Liver (tissue), 9 donors: ENCODE measurements around the gene CHAF1B. TPM values are rescaled to one million over a fixed set of nuclear protein-coding genes. Genes with fewer than 3 reads are reported as not detected.

Experiments
- DNase-seq: peaks from one replicate; pipeline ENCODE4 v3.0.0-alpha.2; 2017; ENCODE audit warnings: low spot score
- H3K27ac ChIP-seq, 2 donors: one replicate each; pipeline ENCODE4 v1.7.0; 2013; ENCODE audit warnings: inconsistent platforms in 2 of 2, low read length in 2 of 2, control low read depth in 1 of 2, low read depth in 1 of 2, mild to moderate bottlenecking in 1 of 2
- H3K27me3 ChIP-seq, 4 donors: one replicate each; pipeline versions ENCODE4 v1.6.1 to v1.7.0; 2013; ENCODE audit warnings: low read length in 3 of 4, inconsistent platforms in 1 of 4, mild to moderate bottlenecking in 1 of 4, moderate library complexity in 1 of 4; ENCODE audit not compliant: control insufficient read depth in 4 of 4, insufficient read depth in 4 of 4
- H3K36me3 ChIP-seq, 4 donors: one replicate each; pipeline versions ENCODE4 v1.6.1 to v1.7.0; 2013; ENCODE audit warnings: low read length in 3 of 4, mild to moderate bottlenecking in 3 of 4, low read depth in 1 of 4, moderate library complexity in 1 of 4; ENCODE audit not compliant: control insufficient read depth in 4 of 4, insufficient read depth in 3 of 4
- H3K4me1 ChIP-seq, 4 donors: one replicate each; pipeline versions ENCODE4 v1.6.1 to v1.7.0; 2013; ENCODE audit warnings: low read length in 3 of 4, mild to moderate bottlenecking in 3 of 4, moderate library complexity in 1 of 4; ENCODE audit not compliant: control insufficient read depth in 4 of 4, insufficient read depth in 4 of 4
- H3K4me3 ChIP-seq, 3 donors: one replicate each; pipeline versions ENCODE4 v1.6.1 to v1.7.0; 2013; ENCODE audit warnings: low read length in 3 of 3, control low read depth in 1 of 3, low read depth in 1 of 3, mild to moderate bottlenecking in 1 of 3
- H3K9ac ChIP-seq, 2 donors: one replicate each; pipeline ENCODE4 v1.7.0; 2013; ENCODE audit warnings: low read length in 2 of 2, mild to moderate bottlenecking in 2 of 2, moderate library complexity in 2 of 2, control low read depth in 1 of 2, low read depth in 1 of 2
- H3K9me3 ChIP-seq, 4 donors: one replicate each; pipeline versions ENCODE4 v1.6.1 to v1.7.0; 2013; ENCODE audit warnings: low read length in 3 of 4; ENCODE audit not compliant: control insufficient read depth in 4 of 4
- EGR1 ChIP-seq, 2 donors: IDR thresholded peaks; 2 replicates each; pipeline ENCODE4 v1.6.1; 2016 to 2018; ENCODE audit warnings: antibody characterized with exemption in 2 of 2, low read depth in 2 of 2
- FOXA1 ChIP-seq: IDR thresholded peaks from 2 replicates; pipeline ENCODE4 v1.6.1; 2016; ENCODE audit warnings: antibody characterized with exemption
- FOXA2 ChIP-seq: IDR thresholded peaks from 2 replicates; pipeline ENCODE4 v1.6.1; 2016; ENCODE audit warnings: antibody characterized with exemption
- GABPA ChIP-seq, 2 donors: IDR thresholded peaks in 1 of 2; conservative IDR thresholded peaks in 1 of 2; 2 replicates each; pipeline ENCODE4 v1.6.1; 2016; ENCODE audit warnings: antibody characterized with exemption in 2 of 2, mild to moderate bottlenecking in 1 of 2, moderate library complexity in 1 of 2
- HNF4A ChIP-seq, 2 donors: conservative IDR thresholded peaks; 2 replicates each; pipeline ENCODE4 v1.6.1; 2016; ENCODE audit warnings: antibody characterized with exemption in 2 of 2, mild to moderate bottlenecking in 2 of 2
- HNF4G ChIP-seq: IDR thresholded peaks from 2 replicates; pipeline ENCODE4 v1.6.1; 2016; ENCODE audit warnings: antibody characterized with exemption
- JUND ChIP-seq, 2 donors: IDR thresholded peaks; 2 replicates each; pipeline ENCODE4 v1.6.1; 2016; ENCODE audit warnings: antibody characterized with exemption in 2 of 2
- MAX ChIP-seq: IDR thresholded peaks from 2 replicates; pipeline ENCODE4 v1.6.1; 2016; ENCODE audit warnings: antibody characterized with exemption
- NR2F2 ChIP-seq: IDR thresholded peaks from 2 replicates; pipeline ENCODE4 v1.6.1; 2016; ENCODE audit warnings: antibody characterized with exemption
- RAD21 ChIP-seq, 2 donors: IDR thresholded peaks; 2 replicates each; pipeline ENCODE4 v1.6.1; 2016; ENCODE audit warnings: antibody characterized with exemption in 2 of 2, mild to moderate bottlenecking in 2 of 2
- REST ChIP-seq: IDR thresholded peaks from 2 replicates; pipeline ENCODE4 v1.6.1; 2016; ENCODE audit warnings: antibody characterized with exemption, mild to moderate bottlenecking
- RXRA ChIP-seq, 2 donors: IDR thresholded peaks; 2 replicates each; pipeline ENCODE4 v1.6.1; 2017 to 2018; ENCODE audit warnings: antibody characterized with exemption in 2 of 2, mild to moderate bottlenecking in 1 of 2
- SP1 ChIP-seq: IDR thresholded peaks from 2 replicates; pipeline ENCODE4 v1.6.1; 2018; ENCODE audit warnings: antibody characterized with exemption, mild to moderate bottlenecking
- TAF1 ChIP-seq: conservative IDR thresholded peaks from 2 replicates; pipeline ENCODE4 v1.6.1; 2016; ENCODE audit warnings: antibody characterized with exemption, mild to moderate bottlenecking
- YY1 ChIP-seq: IDR thresholded peaks from 2 replicates; pipeline ENCODE4 v1.6.1; 2016; ENCODE audit warnings: antibody characterized with exemption, mild to moderate bottlenecking
- WGBS: extraction: QIAGEN DNeasy Blood & Tissue Kit; methylation state at CpG from one replicate; pipeline ENCODE4 v1.1.7; 2013; 5-methylcytosine and 5-hydroxymethylcytosine counted together
- polyA plus RNA-seq, 2 donors: library from polyadenylated mRNA; stranded (reverse) in 1 of 2; unstranded in 1 of 2; fragments of 200-250 nt in 1 of 2; fragments of >200 nt in 1 of 2; fragmentation: Nextera tagmentation in 1 of 2; extraction: Ambion mirVana in 1 of 2; gene quantifications; one replicate each; pipeline versions ENCODE4 v1.2.1 to v1.2.3, GENCODE V29; 2013 to 2015
- total RNA-seq, 2 donors: library from RNA; depleted of rRNA; stranded (reverse); fragments of >200 nt; gene quantifications; one replicate each; pipeline ENCODE4 v1.2.3, GENCODE V29; 2014
- TF ChIP-seq, protein P1 (sequence below): IDR thresholded peaks from 2 replicates; pipeline ENCODE4 v1.6.1; 2016; ENCODE audit warnings: antibody characterized with exemption
- TF ChIP-seq, protein P2 (sequence below): IDR thresholded peaks from 2 replicates; pipeline ENCODE4 v1.6.1; 2016; ENCODE audit warnings: antibody characterized with exemption
- TF ChIP-seq, protein P3 (sequence below): fragments of 150-350 bp; IDR thresholded peaks from 2 replicates; pipeline ENCODE4 v1.5.1; 2017; ENCODE audit warnings: improper control_type of control experiment, low read depth, low read length; ENCODE audit not compliant: missing input control
- donor health status: healthy.
- donor health status: healthy.
- donor health status: healthy.
- donor health status: healthy.
- donor health status: healthy.

The CHAF1B gene
- total and polyA plus RNA-seq, 4 donors, result 0.33 to 2.7 (median 0.49) TPM

- Histone ChIP-seq H3K4me3 (no peak overlapping the region), H3K9ac (no peak overlapping the region), H3K9me3 (no peaks in the 10 kb centered on the region), H3K27ac (no peak overlapping the region), H3K4me1 (no peaks in the 10 kb centered on the region), H3K27me3 (no peaks in the 10 kb centered on the region), H3K36me3 (no peaks in the 10 kb centered on the region)
- DNase-seq, result no peak
- TF ChIP-seq MAX (no peak), FOXA1 (no peak), FOXA2 (no peak), HNF4G (no peak), RXRA (IDR thresholded peaks at IDR 0.05) (no peak), HNF4A (conservative IDR thresholded peaks at IDR 0.05) (no peak), JUND (IDR thresholded peaks at IDR 0.05) (no peak)
- TF ChIP-seq, protein P1, sequence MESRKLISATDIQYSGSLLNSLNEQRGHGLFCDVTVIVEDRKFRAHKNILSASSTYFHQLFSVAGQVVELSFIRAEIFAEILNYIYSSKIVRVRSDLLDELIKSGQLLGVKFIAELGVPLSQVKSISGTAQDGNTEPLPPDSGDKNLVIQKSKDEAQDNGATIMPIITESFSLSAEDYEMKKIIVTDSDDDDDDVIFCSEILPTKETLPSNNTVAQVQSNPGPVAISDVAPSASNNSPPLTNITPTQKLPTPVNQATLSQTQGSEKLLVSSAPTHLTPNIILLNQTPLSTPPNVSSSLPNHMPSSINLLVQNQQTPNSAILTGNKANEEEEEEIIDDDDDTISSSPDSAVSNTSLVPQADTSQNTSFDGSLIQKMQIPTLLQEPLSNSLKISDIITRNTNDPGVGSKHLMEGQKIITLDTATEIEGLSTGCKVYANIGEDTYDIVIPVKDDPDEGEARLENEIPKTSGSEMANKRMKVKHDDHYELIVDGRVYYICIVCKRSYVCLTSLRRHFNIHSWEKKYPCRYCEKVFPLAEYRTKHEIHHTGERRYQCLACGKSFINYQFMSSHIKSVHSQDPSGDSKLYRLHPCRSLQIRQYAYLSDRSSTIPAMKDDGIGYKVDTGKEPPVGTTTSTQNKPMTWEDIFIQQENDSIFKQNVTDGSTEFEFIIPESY, result no peak
- 87% methylated on average over 4 of the region's 4 CpGs for WGBS
Measured at GRCh38 chr21:36431252-36431651, 46.1 kb downstream of the CHAF1B start.

GRCh38 chr21:36433059-36433709 lies 48.0 kb downstream of the CHAF1B start:
- Histone ChIP-seq H3K27me3 (no peaks in the 10 kb centered on the region), H3K36me3 (no peaks in the 10 kb centered on the region), H3K9me3 (no peaks in the 10 kb centered on the region), H3K4me3 (no peak overlapping the region), H3K9ac (no peak overlapping the region), H3K4me1 (no peaks in the 10 kb centered on the region), H3K27ac (no peak overlapping the region)
- TF ChIP-seq, protein P1, result no peak
- TF ChIP-seq, protein P2, sequence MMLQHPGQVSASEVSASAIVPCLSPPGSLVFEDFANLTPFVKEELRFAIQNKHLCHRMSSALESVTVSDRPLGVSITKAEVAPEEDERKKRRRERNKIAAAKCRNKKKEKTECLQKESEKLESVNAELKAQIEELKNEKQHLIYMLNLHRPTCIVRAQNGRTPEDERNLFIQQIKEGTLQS, result no peak
- TF ChIP-seq GABPA (IDR thresholded peaks at IDR 0.05 in 1 of 2, conservative IDR thresholded peaks at IDR 0.05 in 1 of 2) (no peak), JUND (IDR thresholded peaks at IDR 0.05) (no peak), MAX (no peak), TAF1 (no peak), NR2F2 (no peak), HNF4A (conservative IDR thresholded peaks at IDR 0.05) (no peak), HNF4G (no peak), RXRA (IDR thresholded peaks at IDR 0.05) (no peak), EGR1 (IDR thresholded peaks at IDR 0.05; ENCODE audit: low read depth in 2 of 2) (no peak), FOXA1 (no peak), RAD21 (IDR thresholded peaks at IDR 0.05) (no peak), SP1 (no peak), REST (no peak), YY1 (no peak)
- TF ChIP-seq, protein P3, sequence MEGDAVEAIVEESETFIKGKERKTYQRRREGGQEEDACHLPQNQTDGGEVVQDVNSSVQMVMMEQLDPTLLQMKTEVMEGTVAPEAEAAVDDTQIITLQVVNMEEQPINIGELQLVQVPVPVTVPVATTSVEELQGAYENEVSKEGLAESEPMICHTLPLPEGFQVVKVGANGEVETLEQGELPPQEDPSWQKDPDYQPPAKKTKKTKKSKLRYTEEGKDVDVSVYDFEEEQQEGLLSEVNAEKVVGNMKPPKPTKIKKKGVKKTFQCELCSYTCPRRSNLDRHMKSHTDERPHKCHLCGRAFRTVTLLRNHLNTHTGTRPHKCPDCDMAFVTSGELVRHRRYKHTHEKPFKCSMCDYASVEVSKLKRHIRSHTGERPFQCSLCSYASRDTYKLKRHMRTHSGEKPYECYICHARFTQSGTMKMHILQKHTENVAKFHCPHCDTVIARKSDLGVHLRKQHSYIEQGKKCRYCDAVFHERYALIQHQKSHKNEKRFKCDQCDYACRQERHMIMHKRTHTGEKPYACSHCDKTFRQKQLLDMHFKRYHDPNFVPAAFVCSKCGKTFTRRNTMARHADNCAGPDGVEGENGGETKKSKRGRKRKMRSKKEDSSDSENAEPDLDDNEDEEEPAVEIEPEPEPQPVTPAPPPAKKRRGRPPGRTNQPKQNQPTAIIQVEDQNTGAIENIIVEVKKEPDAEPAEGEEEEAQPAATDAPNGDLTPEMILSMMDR, result no peak
- no peak for DNase-seq
- WGBS, result 60% methylated on average over 7 of the region's 7 CpGs
